ENCODE measurements around the gene LGALS4.
"Not testable (repeated sequence)": the region's sequence is repeated elsewhere in the genome, so short reads cannot be mapped to it uniquely, and the experiment has no call there.

Gene LGALS4

DNA sequence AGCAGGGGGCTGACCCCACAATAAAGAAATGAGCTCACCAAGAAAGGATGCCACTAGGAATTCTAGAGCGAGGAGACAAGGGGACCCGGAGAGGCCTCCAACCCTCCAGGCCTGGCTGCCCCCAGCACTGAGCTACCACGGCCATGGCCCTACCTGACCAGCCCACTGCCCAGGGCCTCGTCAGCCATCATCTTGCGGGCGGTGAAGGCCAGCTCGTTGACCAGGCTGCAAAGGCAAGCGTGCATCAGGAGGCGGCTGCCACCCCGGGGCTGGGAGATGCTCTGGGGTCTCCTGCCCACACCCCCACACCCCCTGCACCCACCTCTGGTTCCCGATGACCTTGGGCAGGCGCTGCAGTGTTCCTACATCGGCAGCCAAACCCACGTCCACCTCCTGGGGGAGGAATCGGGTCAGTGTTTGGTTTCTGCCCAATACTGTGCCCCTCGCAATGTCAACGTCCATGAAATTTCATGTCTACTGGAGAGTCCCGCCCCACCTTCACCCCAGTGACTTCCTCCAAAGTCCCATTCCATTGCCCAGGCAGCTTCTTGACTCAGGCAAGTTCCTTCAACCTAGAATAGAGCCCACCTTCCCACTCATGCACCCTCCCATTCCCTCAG, 3.5 kb upstream of the LGALS4 start:
- Histone ChIP-seq H3K36me3 (ENCODE audit: control insufficient read depth, insufficient read depth, low read length) (peaks cover 42% of the 10 kb centered on the region), H3K27ac (ENCODE audit: low read depth, low read length) (no peak overlapping the region), H3K27me3 (ENCODE audit: control insufficient read depth, insufficient read depth, low read length) (no peaks in the 10 kb centered on the region), H3K4me3 (ENCODE audit: low read depth, low read length) (no peak overlapping the region), H3K9me3 (ENCODE audit: control insufficient read depth, insufficient read depth, low read depth, low read length) (0 out of 2 replicates have a peak, but pooled peaks cover 1% of the 10 kb centered on the region), H3K4me1 (ENCODE audit: control insufficient read depth, insufficient read depth, low read length) (peaks cover 7% of the 10 kb centered on the region; the same call in 1 of the 2 replicates), H3K9ac (ENCODE audit: low read length) (no peak overlapping the region)

DNA sequence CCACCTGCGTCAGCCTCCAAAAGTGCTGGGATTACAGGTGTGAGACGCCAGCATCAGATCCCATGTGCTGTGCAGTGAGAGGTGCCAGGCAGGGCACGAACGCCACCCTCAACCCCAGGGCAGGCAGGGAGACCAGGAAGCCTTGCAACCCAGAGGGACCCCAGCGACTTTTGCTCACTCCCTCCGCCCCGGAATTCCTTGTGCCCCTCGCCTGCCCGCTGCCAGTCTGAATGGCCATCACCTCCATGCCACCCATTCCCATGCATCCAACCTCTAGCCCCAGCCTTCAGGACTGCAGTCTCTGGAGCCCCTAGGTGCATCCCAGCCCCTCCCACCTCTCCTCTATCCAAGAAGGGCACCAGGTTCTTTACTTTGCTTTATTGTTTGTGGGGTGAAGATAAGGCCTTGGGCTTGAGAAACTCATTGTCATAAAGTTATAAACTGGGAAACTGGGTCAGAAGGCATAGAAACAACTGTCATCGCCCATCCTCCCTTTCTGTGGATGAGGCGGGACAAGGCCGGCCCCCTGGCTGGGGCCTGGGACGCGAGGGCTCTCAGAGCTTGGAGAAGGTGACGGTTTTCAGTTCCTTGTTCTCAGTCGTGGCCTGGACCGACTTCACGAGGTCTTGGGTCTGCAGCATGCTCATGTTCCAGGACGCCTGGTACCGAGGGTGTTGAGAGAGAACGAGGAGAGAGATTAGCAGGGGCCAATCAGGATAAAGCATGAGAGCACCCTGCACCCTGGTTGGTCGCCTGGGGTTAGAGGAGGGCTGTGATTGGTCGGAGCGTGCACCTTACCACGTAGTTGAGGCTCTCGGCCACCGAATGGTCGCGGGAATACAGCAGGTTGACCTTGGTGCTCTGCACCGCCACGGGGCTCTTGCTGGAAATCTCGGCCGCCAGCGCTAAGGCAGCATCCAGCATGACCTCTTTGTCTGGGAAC, 2.6 kb upstream of the LGALS4 start:
- Histone ChIP-seq H3K9me3 (ENCODE audit: control insufficient read depth, insufficient read depth, low read depth, low read length) (no peaks in the 10 kb centered on the region), H3K4me3 (ENCODE audit: low read depth, low read length) (no peak overlapping the region), H3K27ac (ENCODE audit: low read depth, low read length) (no peak overlapping the region), H3K4me1 (ENCODE audit: control insufficient read depth, insufficient read depth, low read length) (peaks cover 7% of the 10 kb centered on the region; the same call in 1 of the 2 replicates), H3K27me3 (ENCODE audit: control insufficient read depth, insufficient read depth, low read length) (no peaks in the 10 kb centered on the region), H3K36me3 (ENCODE audit: control insufficient read depth, insufficient read depth, low read length) (peaks cover 38% of the 10 kb centered on the region), H3K9ac (ENCODE audit: low read length) (no peak overlapping the region)

DNA sequence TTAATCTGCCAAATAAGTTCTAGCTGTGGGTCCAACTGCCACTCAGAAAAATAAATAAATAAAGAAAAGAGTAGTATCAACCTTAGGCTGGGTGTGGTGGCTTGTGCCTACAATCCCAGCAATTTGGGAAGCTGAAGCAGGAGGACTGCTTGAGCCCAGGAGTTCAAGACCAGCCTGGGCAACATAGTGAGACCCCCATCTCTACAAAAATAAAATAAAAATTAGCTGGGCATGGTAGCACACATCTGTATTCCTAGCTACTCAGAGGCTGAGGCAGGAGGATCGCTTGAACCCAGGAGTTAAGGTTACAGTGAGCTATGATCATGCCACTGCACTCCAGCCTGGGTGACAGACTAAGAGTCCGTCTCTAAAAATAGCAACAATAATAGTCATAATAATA, 1.2 kb upstream of the LGALS4 start:
- H3K4me3 ChIP-seq (ENCODE audit: low read depth, low read length); H3K9me3 ChIP-seq (ENCODE audit: control insufficient read depth, insufficient read depth, low read depth, low read length); H3K9ac ChIP-seq (ENCODE audit: low read length); H3K4me1 ChIP-seq (ENCODE audit: control insufficient read depth, insufficient read depth, low read length); H3K27ac ChIP-seq (ENCODE audit: low read depth, low read length); H3K27me3 ChIP-seq (ENCODE audit: control insufficient read depth, insufficient read depth, low read length): not testable (repeated sequence)
- H3K36me3 ChIP-seq (ENCODE audit: control insufficient read depth, insufficient read depth, low read length), result peaks cover 35% of the 10 kb centered on the region

DNA sequence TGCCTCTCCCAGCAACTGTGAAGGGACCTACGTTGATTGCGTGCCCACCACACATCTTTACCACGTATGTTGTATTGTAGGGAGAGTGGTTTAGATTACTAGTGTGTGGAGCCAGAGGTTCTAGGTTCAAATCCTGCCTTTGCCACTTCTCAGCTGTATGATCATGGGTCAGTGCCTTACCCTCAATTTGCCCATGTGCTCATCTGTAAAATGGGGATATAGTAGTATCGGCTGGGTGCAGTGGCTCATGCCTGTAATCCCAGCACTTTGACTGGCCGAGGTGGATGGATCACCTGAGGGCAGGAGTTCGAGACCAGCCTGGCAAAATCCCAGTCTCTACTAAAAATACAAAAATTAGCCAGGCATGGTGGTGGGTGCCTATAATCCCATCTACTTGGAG, 578 bp upstream of the LGALS4 start:
- H3K4me3 ChIP-seq (ENCODE audit: low read depth, low read length), result no peak overlapping the region
- no peaks in the 10 kb centered on the region for H3K4me1 ChIP-seq (ENCODE audit: control insufficient read depth, insufficient read depth, low read length)
- no peak overlapping the region for H3K27ac ChIP-seq (ENCODE audit: low read depth, low read length)
- peaks cover 35% of the 10 kb centered on the region for H3K36me3 ChIP-seq (ENCODE audit: control insufficient read depth, insufficient read depth, low read length)
- no peak overlapping the region for H3K9ac ChIP-seq (ENCODE audit: low read length)
- no peaks in the 10 kb centered on the region for H3K27me3 ChIP-seq (ENCODE audit: control insufficient read depth, insufficient read depth, low read length)
- H3K9me3 ChIP-seq (ENCODE audit: control insufficient read depth, insufficient read depth, low read depth, low read length), result no peaks in the 10 kb centered on the region

DNA sequence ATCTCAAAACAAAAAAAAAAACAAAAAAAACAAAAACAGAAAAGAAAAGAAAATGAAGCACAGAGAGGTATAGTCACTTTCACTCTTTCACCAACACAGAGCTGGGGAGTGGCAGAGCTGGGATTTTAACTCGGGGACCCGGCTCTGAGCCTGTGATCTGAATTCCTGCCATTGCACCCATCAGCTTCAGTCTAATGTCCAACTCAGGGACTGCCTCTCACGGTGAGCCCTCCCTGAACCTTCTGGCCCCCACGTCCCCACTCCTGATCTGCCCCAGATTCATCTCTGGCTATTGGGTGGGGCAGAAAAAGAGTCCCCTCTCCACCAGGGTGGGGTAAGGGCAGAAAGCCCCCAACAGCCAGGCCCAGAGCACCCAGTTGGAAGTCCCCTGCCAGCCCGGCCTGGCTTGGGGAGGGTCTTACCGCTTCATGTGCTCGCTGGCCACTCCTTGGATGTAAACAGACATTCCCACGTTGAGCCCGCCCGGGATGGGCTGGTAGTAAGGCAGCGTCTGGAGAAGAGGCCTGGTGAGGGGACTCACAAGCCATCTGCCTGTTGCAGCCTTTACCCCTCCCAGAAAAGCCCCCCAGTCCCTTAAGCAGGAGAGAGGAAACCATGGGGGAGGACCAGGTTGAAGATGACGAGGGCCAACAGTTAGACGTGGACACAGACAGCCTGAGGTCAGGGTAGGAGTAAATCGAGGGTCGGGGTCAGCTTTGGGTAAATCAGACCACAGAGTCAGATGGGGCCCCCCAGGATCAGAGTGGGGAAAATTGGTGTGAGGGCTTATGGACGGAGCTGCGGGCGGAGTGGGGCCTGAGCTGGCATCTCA, 520 bp downstream of the LGALS4 start:
- no peak overlapping the region for H3K27ac ChIP-seq (ENCODE audit: low read depth, low read length)
- H3K27me3 ChIP-seq (ENCODE audit: control insufficient read depth, insufficient read depth, low read length), result no peaks in the 10 kb centered on the region
- no peaks in the 10 kb centered on the region for H3K4me1 ChIP-seq (ENCODE audit: control insufficient read depth, insufficient read depth, low read length)
- H3K9me3 ChIP-seq (ENCODE audit: control insufficient read depth, insufficient read depth, low read depth, low read length), result peaks cover under 1% of the 10 kb centered on the region; the same call in 1 of the 2 replicates
- no peak overlapping the region for H3K4me3 ChIP-seq (ENCODE audit: low read depth, low read length)
- peaks cover 25% of the 10 kb centered on the region for H3K36me3 ChIP-seq (ENCODE audit: control insufficient read depth, insufficient read depth, low read length)
- H3K9ac ChIP-seq (ENCODE audit: low read length), result no peak overlapping the region

DNA sequence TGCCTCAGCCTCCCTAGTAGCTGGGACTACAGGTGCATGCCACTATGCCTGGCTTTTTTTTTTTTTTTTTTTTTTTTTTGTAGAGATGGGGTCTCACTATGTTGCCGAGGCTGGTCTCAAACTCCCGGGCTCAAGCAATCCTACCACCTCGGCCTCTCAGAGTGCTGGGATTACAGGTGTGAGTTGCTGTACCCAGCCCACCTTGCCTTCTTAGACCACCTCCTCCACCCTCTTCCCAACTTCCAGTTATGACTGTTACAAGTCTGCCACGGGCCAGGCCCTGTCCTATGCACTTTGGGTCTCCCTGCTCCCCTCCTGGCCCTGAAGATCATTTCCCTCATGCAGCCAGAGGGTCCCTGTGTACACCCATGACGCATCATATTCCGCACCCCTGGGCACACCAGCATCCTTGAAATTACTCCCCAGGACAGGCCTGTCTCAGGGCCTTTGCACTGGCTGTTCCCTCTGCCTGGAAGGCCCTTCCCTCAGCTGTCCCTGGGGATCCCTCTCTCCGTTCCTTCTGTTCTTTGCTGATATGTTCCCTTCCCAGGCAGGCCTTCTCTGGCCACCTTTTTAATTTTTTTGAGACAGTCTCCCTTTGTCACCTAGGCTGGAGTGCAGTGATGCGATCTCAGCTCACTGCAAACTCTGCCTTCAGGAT, 3.0 kb downstream of the LGALS4 start:
- no peaks in the 10 kb centered on the region for H3K36me3 ChIP-seq (ENCODE audit: control insufficient read depth, insufficient read depth, low read length)
- H3K4me3 ChIP-seq (ENCODE audit: low read depth, low read length), result no peak overlapping the region
- H3K9me3 ChIP-seq (ENCODE audit: control insufficient read depth, insufficient read depth, low read depth, low read length), result peaks cover 4% of the 10 kb centered on the region; the same call in 1 of the 2 replicates
- no peak overlapping the region for H3K27ac ChIP-seq (ENCODE audit: low read depth, low read length)
- no peaks in the 10 kb centered on the region for H3K27me3 ChIP-seq (ENCODE audit: control insufficient read depth, insufficient read depth, low read length)
- no peaks in the 10 kb centered on the region for H3K4me1 ChIP-seq (ENCODE audit: control insufficient read depth, insufficient read depth, low read length)
- H3K9ac ChIP-seq (ENCODE audit: low read length), result no peak overlapping the region

DNA sequence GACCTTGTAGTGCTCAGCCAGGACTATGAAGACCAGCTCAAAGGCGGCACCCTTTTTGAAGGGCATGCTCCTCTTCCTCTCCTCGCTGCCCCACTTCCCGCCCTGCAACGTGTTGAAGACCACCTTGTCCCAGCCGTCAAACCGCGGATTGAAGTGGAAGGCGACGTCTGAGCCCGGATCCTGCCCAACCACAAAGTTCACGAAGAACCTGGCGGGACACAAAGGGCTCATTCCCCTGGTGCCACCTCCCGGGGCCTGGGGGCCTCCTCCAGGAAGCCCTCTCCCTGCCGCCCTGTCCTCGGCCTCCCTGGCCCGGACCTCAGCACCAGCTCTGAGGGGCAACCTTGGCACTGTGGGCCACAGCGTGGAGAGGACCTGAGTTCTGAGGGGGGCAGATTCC, 4.0 kb downstream of the LGALS4 start:
- no peak overlapping the region for H3K27ac ChIP-seq (ENCODE audit: low read depth, low read length)
- no peaks in the 10 kb centered on the region for H3K27me3 ChIP-seq (ENCODE audit: control insufficient read depth, insufficient read depth, low read length)
- H3K4me3 ChIP-seq (ENCODE audit: low read depth, low read length), result no peak overlapping the region
- no peak overlapping the region for H3K9ac ChIP-seq (ENCODE audit: low read length)
- peaks cover 4% of the 10 kb centered on the region; the same call in 1 of the 2 replicates for H3K9me3 ChIP-seq (ENCODE audit: control insufficient read depth, insufficient read depth, low read depth, low read length)
- H3K36me3 ChIP-seq (ENCODE audit: control insufficient read depth, insufficient read depth, low read length), result no peaks in the 10 kb centered on the region
- H3K4me1 ChIP-seq (ENCODE audit: control insufficient read depth, insufficient read depth, low read length), result no peaks in the 10 kb centered on the region

DNA sequence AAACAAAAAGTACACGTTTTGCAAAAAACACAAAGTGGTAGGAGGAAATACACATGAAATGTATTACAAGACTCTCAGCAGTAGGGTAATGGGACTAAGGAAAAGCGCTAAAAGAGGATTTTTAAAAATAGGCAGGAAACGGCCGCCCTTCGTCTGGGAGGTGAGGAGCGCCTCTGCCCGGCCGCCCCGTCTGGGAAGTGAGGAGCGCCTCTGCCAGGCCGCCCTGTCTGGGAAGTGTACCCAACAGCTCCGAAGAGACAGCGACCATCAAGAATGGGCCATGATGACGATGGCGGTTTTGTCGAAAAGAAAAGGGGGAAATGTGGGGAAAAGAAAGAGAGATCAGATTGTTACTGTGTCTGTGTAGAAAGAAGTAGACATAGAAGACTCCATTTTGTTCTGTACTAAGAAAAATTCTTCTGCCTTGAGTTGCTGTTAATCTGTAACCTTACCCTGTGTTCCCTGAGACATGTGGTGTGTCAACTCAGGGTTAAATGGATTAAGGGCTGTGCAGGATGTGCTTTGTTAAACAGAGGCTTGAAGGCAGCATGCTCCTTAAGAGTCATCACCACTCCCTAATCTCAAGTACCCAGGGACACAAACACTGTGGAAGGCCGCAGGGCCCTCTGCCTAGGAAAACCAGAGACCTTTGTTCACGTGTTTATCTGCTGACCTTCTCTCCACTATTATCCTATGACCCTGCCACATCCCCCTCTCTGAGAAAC, 5.2 kb downstream of the LGALS4 start:
- not testable (repeated sequence) for H3K4me1 ChIP-seq (ENCODE audit: control insufficient read depth, insufficient read depth, low read length); H3K36me3 ChIP-seq (ENCODE audit: control insufficient read depth, insufficient read depth, low read length); H3K9ac ChIP-seq (ENCODE audit: low read length); H3K4me3 ChIP-seq (ENCODE audit: low read depth, low read length); H3K9me3 ChIP-seq (ENCODE audit: control insufficient read depth, insufficient read depth, low read depth, low read length); H3K27ac ChIP-seq (ENCODE audit: low read depth, low read length); H3K27me3 ChIP-seq (ENCODE audit: control insufficient read depth, insufficient read depth, low read length)

DNA sequence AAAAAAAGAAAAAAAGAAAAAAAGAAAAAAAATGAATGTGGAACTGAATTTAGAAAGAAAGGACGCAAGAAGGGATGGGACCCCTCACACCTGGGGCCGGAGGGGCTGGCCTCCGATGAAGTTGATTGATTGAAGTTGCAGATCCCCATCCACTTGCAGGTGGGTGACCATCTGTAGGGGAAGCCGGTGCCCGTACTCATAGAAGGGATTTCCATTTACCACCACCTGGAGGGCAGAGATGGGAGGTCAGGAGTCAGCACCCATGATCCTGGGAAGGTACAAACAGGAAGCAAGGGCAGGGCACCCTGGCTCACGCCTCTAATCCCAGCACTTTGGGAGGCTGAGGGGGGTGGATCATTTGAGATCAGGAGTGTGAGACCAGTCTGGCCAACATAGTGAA, 6.4 kb downstream of the LGALS4 start:
- Histone ChIP-seq H3K9me3 (ENCODE audit: control insufficient read depth, insufficient read depth, low read depth, low read length) (peaks cover 4% of the 10 kb centered on the region; the same call in 1 of the 2 replicates), H3K4me1 (ENCODE audit: control insufficient read depth, insufficient read depth, low read length) (no peaks in the 10 kb centered on the region), H3K27me3 (ENCODE audit: control insufficient read depth, insufficient read depth, low read length) (no peaks in the 10 kb centered on the region), H3K27ac (ENCODE audit: low read depth, low read length) (no peak overlapping the region), H3K36me3 (ENCODE audit: control insufficient read depth, insufficient read depth, low read length) (no peaks in the 10 kb centered on the region), H3K4me3 (ENCODE audit: low read depth, low read length) (no peak overlapping the region), H3K9ac (ENCODE audit: low read length) (no peak overlapping the region)

DNA sequence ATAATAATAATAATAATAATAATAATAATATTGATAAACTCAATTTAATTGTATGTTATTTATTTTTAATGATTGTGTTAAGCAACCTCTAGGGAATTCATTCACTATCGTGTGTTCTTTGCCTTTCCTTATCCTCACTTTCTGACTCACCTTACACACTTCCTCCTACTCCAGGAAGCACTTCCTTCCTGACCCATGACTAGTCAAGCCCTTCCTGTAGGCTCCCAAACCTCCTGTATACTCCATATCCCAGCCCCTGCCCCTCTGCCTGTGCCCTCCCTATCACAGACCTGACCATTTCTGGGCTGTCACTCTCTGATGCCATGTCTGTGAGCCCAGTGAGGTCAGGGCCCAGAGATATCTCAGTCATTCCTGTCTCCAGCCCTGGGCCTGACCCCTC, 7.6 kb downstream of the LGALS4 start:
- no peak overlapping the region for H3K27ac ChIP-seq (ENCODE audit: low read depth, low read length)
- no peak overlapping the region for H3K4me3 ChIP-seq (ENCODE audit: low read depth, low read length)
- no peak overlapping the region for H3K9ac ChIP-seq (ENCODE audit: low read length)
- no peaks in the 10 kb centered on the region for H3K27me3 ChIP-seq (ENCODE audit: control insufficient read depth, insufficient read depth, low read length)
- no peaks in the 10 kb centered on the region for H3K4me1 ChIP-seq (ENCODE audit: control insufficient read depth, insufficient read depth, low read length)
- peaks cover 4% of the 10 kb centered on the region; the same call in 1 of the 2 replicates for H3K9me3 ChIP-seq (ENCODE audit: control insufficient read depth, insufficient read depth, low read depth, low read length)
- H3K36me3 ChIP-seq (ENCODE audit: control insufficient read depth, insufficient read depth, low read length), result no peaks in the 10 kb centered on the region

Data from HUES6 (cell line).